ENCODE measurements around the gene ZMIZ1.

ZMIZ1 gene

GRCh38 chr10:79238606-79239005 lies 169.8 kb downstream of the ZMIZ1 start:
- no peak for DNase-seq

- DNase-seq: no peak
Observed at GRCh38 chr10:79239275-79239779, 170.6 kb downstream of the ZMIZ1 start.

GRCh38 chr10:79239924-79240581 lies 171.3 kb downstream of the ZMIZ1 start:
- no peak for DNase-seq

- no peak for DNase-seq
Observed at GRCh38 chr10:79241629-79241989, 172.8 kb downstream of the ZMIZ1 start.

- peak; percentile 46 to 81 for DNase-seq
Observed at GRCh38 chr10:79241990-79242619, 173.3 kb downstream of the ZMIZ1 start.

- peak; percentile 60 to 72 for DNase-seq
Observed at GRCh38 chr10:79242620-79243152, 173.9 kb downstream of the ZMIZ1 start.

- peak; percentile 68 to 78 for DNase-seq
Observed at GRCh38 chr10:79243181-79244067, 174.7 kb downstream of the ZMIZ1 start.

- DNase-seq: no peak
Observed at GRCh38 chr10:79244068-79244442, 175.3 kb downstream of the ZMIZ1 start.

- peak in 1 of 2 donors; percentile 31 for DNase-seq
Observed at GRCh38 chr10:79244841-79245504, 176.2 kb downstream of the ZMIZ1 start.

GRCh38 chr10:79245539-79246208 lies 176.9 kb downstream of the ZMIZ1 start:
- DNase-seq: no peak

- DNase-seq: no peak
Observed at GRCh38 chr10:79246209-79246581, 177.4 kb downstream of the ZMIZ1 start.

GRCh38 chr10:79246606-79247275 lies 178.0 kb downstream of the ZMIZ1 start:
- DNase-seq: no peak

GRCh38 chr10:79247373-79248137 lies 178.8 kb downstream of the ZMIZ1 start:
- no peak for DNase-seq

GRCh38 chr10:79248341-79249185 lies 179.8 kb downstream of the ZMIZ1 start:
- no peak for DNase-seq

GRCh38 chr10:79249186-79250121 lies 180.7 kb downstream of the ZMIZ1 start:
- DNase-seq: no peak

- DNase-seq: no peak
Observed at GRCh38 chr10:79250259-79250658, 181.5 kb downstream of the ZMIZ1 start.

- no peak for DNase-seq
Observed at GRCh38 chr10:79252450-79252849, 183.7 kb downstream of the ZMIZ1 start.

GRCh38 chr10:79252971-79253370 lies 184.2 kb downstream of the ZMIZ1 start:
- DNase-seq: no peak

GRCh38 chr10:79253704-79254103 lies 184.9 kb downstream of the ZMIZ1 start:
- no peak for DNase-seq
